Left lung (tissue), 10 donors: Measurements from ENCODE around the gene NET1. TPM values are rescaled to one million over a fixed set of nuclear protein-coding genes. Genes with fewer than 3 reads are reported as not detected.
A peak's percentile ranks its signal among the peaks of the same experiment; 100 is the strongest.

Source experiments
- ATAC-seq: fragments of 200-7000 bp; cut with Tn5 transposase; one replicate; pipeline ENCODE4 v1.9.1; 2020; ENCODE audit warnings: moderate library complexity
- DNase-seq, 4 donors: peaks; one replicate each; pipeline ENCODE4 v3.0.0-alpha.2; 2013 to 2020
- H3K27ac ChIP-seq, 2 donors: fragments of 200-600 bp; sonication (generic) in 1 of 2; one replicate each; pipeline versions ENCODE4 v1.5.0 to v1.8.0; 2020 to 2021
- H3K27me3 ChIP-seq, 2 donors: fragments of 200-600 bp; sonication (generic) in 1 of 2; one replicate each; pipeline versions ENCODE4 v1.5.0 to v1.8.0; 2020 to 2021
- H3K36me3 ChIP-seq, 2 donors: fragments of 200-600 bp; sonication (generic) in 1 of 2; one replicate each; pipeline versions ENCODE4 v1.5.0 to v1.8.0; 2020 to 2021
- H3K4me1 ChIP-seq, 2 donors: fragments of 200-600 bp; one replicate each; pipeline ENCODE4 v1.8.0; 2021
- H3K4me3 ChIP-seq, 2 donors: fragments of 200-600 bp; sonication (generic) in 1 of 2; one replicate each; pipeline versions ENCODE4 v1.5.0 to v1.8.0; 2020 to 2021; ENCODE audit warnings: mild to moderate bottlenecking in 1 of 2
- H3K9me3 ChIP-seq, 2 donors: fragments of 200-600 bp; sonication (generic) in 1 of 2; one replicate each; pipeline versions ENCODE4 v1.5.0 to v1.8.0; 2020 to 2021
- intact Hi-C, 2 donors: fragments of 100-400 bp; cut with DNase I; formaldehyde crosslinking; loops; one replicate each; pipeline versions ENCODE4 v1.11.2 to v1.14.2; 2022
- polyA plus RNA-seq, 6 donors: library from polyadenylated mRNA; unstranded; fragments of 120-200 nt; gene quantifications; one replicate each; pipeline ENCODE4 v1.2.1, GENCODE V29; 2013; ENCODE audit not compliant: insufficient read length in 6 of 6
- total RNA-seq, 2 donors: library from RNA; stranded (reverse); fragmentation: NEBNext Ultra II Directional; extraction: Animal tissue kit (Norgen Biotek cat#: 25700); gene quantifications; one replicate each; pipeline ENCODE4 v1.2.1, GENCODE V29; 2021
- TF ChIP-seq, protein P1 (sequence below), 2 donors: fragments of 200-600 bp; sonication (generic) in 1 of 2; IDR thresholded peaks; one replicate each; pipeline versions ENCODE4 v1.5.0 to v1.8.0; 2021; ENCODE audit warnings: antibody characterized with exemption in 2 of 2
- donor health status: DM: no; HTN: yes; CAD: no.
- donor health status: DM: no; HTN: no; CAD: no.

Gene NET1
- total and polyA plus RNA-seq, 8 donors: 36.3 to 221 (median 154) TPM

DNA sequence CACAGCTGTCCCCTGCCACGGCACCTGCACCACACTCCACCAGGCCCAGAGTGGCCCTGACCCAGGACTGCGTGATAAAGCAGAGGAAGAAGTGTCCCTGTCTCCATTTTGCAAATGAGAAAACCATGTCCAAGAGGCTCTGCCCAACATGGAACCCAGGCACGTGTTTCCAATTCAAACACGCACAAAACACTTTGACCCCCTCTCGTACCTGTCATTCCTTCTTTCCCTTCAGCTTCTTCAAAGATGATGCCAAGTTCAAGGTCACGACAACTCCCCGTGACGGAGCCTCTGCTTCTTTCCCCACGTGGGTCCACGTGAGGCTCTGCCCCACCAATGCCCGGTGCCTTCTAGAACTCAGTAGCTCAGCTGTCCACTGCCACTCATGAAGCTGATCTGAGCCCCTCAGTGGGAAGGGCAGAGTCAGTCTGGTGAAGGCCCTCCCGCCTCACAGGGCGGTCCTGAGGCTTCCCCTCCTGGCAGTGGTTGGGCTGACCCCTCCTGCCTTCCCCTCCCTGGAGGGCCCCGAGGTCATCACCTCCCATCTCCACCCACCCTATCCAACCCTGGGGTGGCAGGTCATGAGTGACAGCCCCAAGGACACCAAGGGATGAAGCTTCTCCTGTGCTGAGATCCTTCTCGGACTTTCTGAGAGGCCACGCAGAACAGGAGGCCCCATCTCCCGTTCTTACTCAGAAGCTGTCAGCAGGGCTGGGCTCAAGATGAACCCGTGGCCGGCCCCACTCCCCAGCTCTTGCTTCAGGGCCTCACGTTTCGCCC is 68.0 kb downstream of the NET1 start:
- H3K4me3 ChIP-seq: no peak overlapping the region
- ATAC-seq (no peak), DNase-seq (peak in 1 of 4 donors; percentile 38)
- H3K27ac ChIP-seq: no peak overlapping the region
- intact Hi-C loops: no loop called here
- no peaks in the 10 kb centered on the region for H3K27me3 ChIP-seq
- TF ChIP-seq, protein P1, sequence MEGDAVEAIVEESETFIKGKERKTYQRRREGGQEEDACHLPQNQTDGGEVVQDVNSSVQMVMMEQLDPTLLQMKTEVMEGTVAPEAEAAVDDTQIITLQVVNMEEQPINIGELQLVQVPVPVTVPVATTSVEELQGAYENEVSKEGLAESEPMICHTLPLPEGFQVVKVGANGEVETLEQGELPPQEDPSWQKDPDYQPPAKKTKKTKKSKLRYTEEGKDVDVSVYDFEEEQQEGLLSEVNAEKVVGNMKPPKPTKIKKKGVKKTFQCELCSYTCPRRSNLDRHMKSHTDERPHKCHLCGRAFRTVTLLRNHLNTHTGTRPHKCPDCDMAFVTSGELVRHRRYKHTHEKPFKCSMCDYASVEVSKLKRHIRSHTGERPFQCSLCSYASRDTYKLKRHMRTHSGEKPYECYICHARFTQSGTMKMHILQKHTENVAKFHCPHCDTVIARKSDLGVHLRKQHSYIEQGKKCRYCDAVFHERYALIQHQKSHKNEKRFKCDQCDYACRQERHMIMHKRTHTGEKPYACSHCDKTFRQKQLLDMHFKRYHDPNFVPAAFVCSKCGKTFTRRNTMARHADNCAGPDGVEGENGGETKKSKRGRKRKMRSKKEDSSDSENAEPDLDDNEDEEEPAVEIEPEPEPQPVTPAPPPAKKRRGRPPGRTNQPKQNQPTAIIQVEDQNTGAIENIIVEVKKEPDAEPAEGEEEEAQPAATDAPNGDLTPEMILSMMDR (IDR thresholded peaks at IDR 0.05): no peak
- no peaks in the 10 kb centered on the region for H3K4me1 ChIP-seq
- no peaks in the 10 kb centered on the region for H3K36me3 ChIP-seq
- H3K9me3 ChIP-seq: no peaks in the 10 kb centered on the region

DNA sequence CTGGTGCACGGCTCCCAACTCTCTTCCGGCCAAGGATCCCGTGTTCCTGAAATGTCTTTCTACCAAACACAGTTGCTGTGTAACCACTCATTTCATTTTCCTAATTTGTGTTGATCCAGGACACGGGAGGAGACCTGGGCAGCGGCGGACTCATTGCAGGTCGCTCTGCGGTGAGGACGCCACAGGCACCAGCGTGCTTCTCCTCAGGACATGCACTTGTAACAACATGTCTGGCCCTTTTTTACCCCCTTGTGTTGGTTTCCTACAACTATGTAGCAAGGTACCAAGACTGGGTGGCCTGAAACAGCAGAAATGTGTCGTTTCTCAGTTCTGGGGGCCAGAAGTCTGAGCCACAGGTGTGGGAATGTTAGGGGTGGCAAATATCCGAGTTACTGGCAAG is 68.8 kb downstream of the NET1 start:
- H3K36me3 ChIP-seq: no peaks in the 10 kb centered on the region
- intact Hi-C loops: no loop called here
- no peak overlapping the region for H3K27ac ChIP-seq
- ATAC-seq (no peak), DNase-seq (peak in 1 of 4 donors; percentile 55)
- no peaks in the 10 kb centered on the region for H3K9me3 ChIP-seq
- no peaks in the 10 kb centered on the region for H3K27me3 ChIP-seq
- H3K4me1 ChIP-seq: no peaks in the 10 kb centered on the region
- TF ChIP-seq, protein P1 (IDR thresholded peaks at IDR 0.05): no peak
- H3K4me3 ChIP-seq: no peak overlapping the region

DNA sequence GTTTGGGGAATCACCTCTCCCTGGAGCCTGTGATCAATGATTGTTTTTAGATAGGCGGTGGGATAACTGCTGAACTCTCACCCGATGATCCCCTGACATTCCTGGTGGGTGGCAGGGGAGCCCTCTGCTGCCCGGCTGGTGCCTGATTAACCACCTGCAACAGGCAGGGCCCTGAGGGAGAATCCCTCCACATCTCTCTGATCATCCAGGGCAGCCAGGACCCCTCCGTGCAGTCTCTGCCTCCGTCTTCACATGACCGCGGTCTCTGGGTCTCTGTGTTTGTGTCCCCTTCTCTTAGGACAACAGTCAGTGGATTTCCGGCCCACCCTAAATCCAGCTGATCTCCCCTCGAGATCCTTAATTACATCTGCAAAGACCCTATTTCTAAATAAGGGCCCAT is 69.7 kb downstream of the NET1 start:
- no peaks in the 10 kb centered on the region for H3K9me3 ChIP-seq
- TF ChIP-seq, protein P1 (IDR thresholded peaks at IDR 0.05): no peak
- DNase-seq (peak in 1 of 4 donors; percentile 39), ATAC-seq (no peak)
- no peaks in the 10 kb centered on the region for H3K36me3 ChIP-seq
- H3K4me3 ChIP-seq: no peak overlapping the region
- no peak overlapping the region for H3K27ac ChIP-seq
- H3K27me3 ChIP-seq: no peaks in the 10 kb centered on the region
- intact Hi-C loops: no loop called here
- H3K4me1 ChIP-seq: no peaks in the 10 kb centered on the region

DNA sequence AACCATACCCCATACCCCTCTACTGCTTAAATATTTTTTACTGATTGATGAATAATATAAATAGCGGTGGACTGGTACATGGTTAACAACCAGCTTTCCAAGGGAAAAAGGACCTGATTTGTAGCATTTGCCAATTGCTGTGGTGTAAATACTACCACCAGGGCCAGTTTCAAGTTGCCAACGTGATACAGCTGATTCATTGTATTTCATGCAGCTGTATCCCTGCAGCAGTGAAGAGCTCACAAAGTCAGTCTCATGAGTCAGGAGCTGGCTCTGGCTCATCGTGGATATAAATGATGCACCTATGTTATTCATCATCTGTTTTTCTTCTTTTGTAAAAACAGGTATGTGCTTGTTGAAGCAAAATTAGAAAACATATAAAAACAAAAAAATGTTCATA is 71.8 kb downstream of the NET1 start:
- H3K9me3 ChIP-seq: no peaks in the 10 kb centered on the region
- H3K27ac ChIP-seq: no peak overlapping the region
- no peaks in the 10 kb centered on the region for H3K36me3 ChIP-seq
- DNase-seq (no peak), ATAC-seq (no peak)
- H3K27me3 ChIP-seq: no peaks in the 10 kb centered on the region
- TF ChIP-seq, protein P1 (IDR thresholded peaks at IDR 0.05): no peak
- intact Hi-C loops: no loop called here
- no peak overlapping the region for H3K4me3 ChIP-seq
- H3K4me1 ChIP-seq: no peaks in the 10 kb centered on the region

DNA sequence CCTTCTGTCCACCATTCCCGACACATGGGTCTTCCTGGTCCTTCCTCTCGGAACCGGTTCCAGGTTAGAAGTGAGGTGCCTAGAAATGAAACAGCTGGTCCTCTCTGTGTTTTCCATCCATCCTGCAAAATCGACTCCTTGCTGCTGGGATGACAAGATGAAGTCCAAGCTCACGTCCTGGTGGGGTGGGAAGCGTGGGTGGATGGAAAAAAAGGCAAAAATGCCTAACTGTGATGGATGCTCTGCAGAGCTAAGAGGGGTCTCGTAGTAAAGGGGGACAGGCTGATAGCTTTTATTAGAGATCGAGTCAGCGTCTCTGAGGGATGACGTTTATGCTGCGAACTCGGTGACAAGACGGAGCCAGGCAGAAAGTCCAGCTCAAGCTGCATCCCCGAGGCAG is 72.9 kb downstream of the NET1 start:
- H3K9me3 ChIP-seq: no peaks in the 10 kb centered on the region
- H3K27ac ChIP-seq: no peak overlapping the region
- DNase-seq: no peak
- no peak overlapping the region for H3K4me3 ChIP-seq
- TF ChIP-seq, protein P1 (IDR thresholded peaks at IDR 0.05): no peak
- H3K4me1 ChIP-seq: no peaks in the 10 kb centered on the region
- ATAC-seq: no peak
- no peaks in the 10 kb centered on the region for H3K36me3 ChIP-seq
- no peaks in the 10 kb centered on the region for H3K27me3 ChIP-seq
- intact Hi-C loops: no loop called here
